ENCODE measurements around the gene SUCLG1.

SUCLG1 gene

DNA sequence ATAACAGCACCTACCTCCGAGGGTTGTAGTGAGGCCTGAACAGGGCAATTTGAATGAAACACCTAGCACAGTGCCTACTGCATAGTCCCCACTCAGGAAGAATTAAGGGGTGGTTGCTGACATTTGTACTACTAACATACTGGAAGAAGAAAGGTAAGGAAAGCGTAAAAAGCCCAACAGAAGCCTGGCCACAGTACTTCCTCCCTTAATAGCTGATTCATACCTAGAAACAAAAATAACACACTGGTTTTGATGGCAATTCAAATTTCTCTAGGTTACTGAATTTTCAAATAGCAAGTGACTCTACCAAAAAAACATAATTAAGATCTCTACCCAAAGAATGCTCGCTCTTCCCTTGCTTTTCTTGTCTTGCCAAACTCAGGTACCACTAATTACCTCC lies 16.2 kb downstream of the SUCLG1 start:
- DNase-seq (ENCODE audit: low read depth), result no peak
- no peak for TF ChIP-seq CTCF (IDR thresholded peaks at IDR 0.05; ENCODE audit: control insufficient read depth, extremely low read depth, insufficient read depth)
- no peak overlapping the region for H3K4me3 ChIP-seq (ENCODE audit: low read depth, low read length)

DNA sequence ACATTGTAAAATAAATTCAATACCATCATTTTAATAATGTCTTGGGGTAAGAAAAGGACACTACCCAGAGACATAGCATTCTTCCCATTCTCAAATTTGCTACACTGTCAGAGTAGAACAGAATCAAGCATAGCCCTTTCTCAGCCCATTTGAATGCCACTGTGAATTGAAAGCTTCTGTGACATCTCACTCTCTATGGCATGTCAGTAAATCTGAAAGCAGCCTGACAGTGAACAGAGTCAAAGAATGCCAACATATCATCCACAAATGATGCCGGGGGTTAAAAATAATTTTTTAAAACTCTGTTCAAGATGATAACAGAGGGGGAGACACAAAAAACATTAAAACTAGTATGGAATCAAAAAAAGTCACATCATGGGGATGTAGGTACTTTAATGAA lies 17.6 kb downstream of the SUCLG1 start:
- TF ChIP-seq CTCF (IDR thresholded peaks at IDR 0.05; ENCODE audit: control insufficient read depth, extremely low read depth, insufficient read depth), result no peak
- DNase-seq (ENCODE audit: low read depth), result no peak
- H3K4me3 ChIP-seq (ENCODE audit: low read depth, low read length), result no peak overlapping the region

DNA sequence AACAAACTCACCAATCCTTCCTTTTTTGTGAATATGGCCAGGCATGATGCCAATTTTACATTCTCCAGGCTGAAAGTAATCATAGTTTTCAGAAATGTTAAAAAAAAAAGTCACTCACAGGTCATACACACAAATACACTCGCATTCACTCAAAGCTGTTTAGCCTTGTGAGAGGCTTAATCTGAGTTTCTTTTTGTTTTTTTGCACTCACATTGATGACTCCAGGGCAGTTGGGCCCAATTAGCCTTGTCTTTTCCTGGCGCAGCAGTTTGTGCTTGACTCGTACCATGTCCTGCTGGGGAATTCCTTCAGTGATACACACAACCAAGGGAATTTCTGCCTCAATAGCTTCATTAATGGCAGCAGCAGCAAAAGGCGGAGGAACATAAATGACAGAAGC lies 18.0 kb downstream of the SUCLG1 start:
- H3K4me3 ChIP-seq (ENCODE audit: low read depth, low read length), result no peak overlapping the region
- TF ChIP-seq CTCF (IDR thresholded peaks at IDR 0.05; ENCODE audit: control insufficient read depth, extremely low read depth, insufficient read depth), result no peak
- DNase-seq (ENCODE audit: low read depth), result no peak

- no peak for TF ChIP-seq CTCF (IDR thresholded peaks at IDR 0.05; ENCODE audit: control insufficient read depth, extremely low read depth, insufficient read depth)
- no peak overlapping the region for H3K4me3 ChIP-seq (ENCODE audit: low read depth, low read length)
- no peak for DNase-seq (ENCODE audit: low read depth)
Measured at GRCh38 chr2:84435345-84436025, 23.6 kb downstream of the SUCLG1 start.

- DNase-seq (ENCODE audit: low read depth), result no peak
- no peak overlapping the region for H3K4me3 ChIP-seq (ENCODE audit: low read depth, low read length)
- no peak for TF ChIP-seq CTCF (IDR thresholded peaks at IDR 0.05; ENCODE audit: control insufficient read depth, extremely low read depth, insufficient read depth)
Measured at GRCh38 chr2:84429328-84429727, 29.8 kb downstream of the SUCLG1 start.

DNA sequence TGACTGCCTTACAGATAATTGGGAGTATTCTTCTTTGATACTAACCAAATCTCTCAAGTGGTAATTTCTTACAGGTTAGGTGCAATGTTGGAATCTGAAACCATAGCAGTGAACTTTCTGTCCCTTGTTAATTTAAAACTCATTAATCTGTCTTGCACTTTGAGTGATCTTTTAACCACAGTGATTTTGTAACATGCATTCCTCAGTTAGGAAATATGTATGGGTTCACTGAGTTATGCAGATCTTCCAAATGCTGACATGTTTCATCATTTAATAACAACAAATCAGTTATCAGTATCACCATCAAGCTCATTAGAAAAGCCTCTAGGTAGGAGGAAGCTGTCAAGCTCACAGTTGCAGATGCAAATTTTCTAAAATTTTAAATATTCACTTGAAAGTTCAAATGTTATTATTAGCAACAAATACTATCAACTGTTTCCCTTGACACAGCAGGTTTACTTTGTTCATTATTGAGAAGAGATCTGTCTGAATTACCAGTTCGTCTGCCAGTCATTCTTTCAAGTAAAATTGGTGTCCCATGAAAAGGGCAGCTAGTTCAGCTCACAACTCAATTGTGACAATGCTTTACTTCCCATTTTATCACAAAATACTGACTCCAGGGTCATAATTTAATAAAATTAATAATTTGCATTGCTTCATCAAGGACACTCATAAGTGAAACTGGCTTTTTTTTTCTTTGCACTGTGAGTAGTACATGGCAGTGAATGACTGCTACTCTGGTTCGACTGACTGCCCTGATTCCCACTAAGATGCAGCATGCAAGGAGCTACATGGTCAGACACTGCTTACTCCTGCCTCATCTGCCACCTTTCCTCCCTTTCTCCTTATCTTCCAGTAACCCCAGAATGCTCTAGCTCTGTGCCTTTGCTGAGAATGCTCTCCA lies 31.6 kb downstream of the SUCLG1 start:
- no peak for DNase-seq (ENCODE audit: low read depth)

More for the DNA sequence above, 31.6 kb downstream of the SUCLG1 start:
- no peak for TF ChIP-seq CTCF (IDR thresholded peaks at IDR 0.05; ENCODE audit: control insufficient read depth, extremely low read depth, insufficient read depth)
- no peak overlapping the region for H3K4me3 ChIP-seq (ENCODE audit: low read depth, low read length)
